Neural crest cell (in vitro differentiated cells): Measurements from ENCODE around the gene UBASH3B. TPM values are rescaled to one million over a fixed set of nuclear protein-coding genes. Genes with fewer than 3 reads are reported as not detected.

Source experiments
- DNase-seq: peaks from one replicate; pipeline ENCODE4 v3.0.0; 2021; ENCODE audit warnings: low read depth, mixed read lengths, low spot score
- H3K27ac Mint-ChIP-seq: one replicate; pipeline ENCODE4 v1.8.0; 2021; ENCODE audit warnings: mild to moderate bottlenecking, mixed read lengths; ENCODE audit not compliant: unreplicated experiment
- H3K27me3 Mint-ChIP-seq: 2 replicates; pipeline ENCODE4 v1.8.0; 2021; ENCODE audit warnings: low read depth, mild to moderate bottlenecking, mixed read lengths
- H3K36me3 Mint-ChIP-seq: 2 replicates; pipeline ENCODE4 v1.8.0; 2021; ENCODE audit warnings: low read depth, mild to moderate bottlenecking, mixed read lengths
- H3K4me1 Mint-ChIP-seq: 2 replicates; pipeline ENCODE4 v1.8.0; 2021; ENCODE audit warnings: mixed read lengths
- H3K4me3 Mint-ChIP-seq: one replicate; pipeline ENCODE4 v1.8.0; 2021; ENCODE audit warnings: mild to moderate bottlenecking, mixed read lengths
- H3K9me3 Mint-ChIP-seq: 2 replicates; pipeline ENCODE4 v1.8.0; 2021; ENCODE audit warnings: mixed read lengths
- CTCF ChIP-seq: fragments of 200-600 bp; sonication (generic); conservative IDR thresholded peaks from 2 replicates; pipeline ENCODE4 v1.5.0; 2021; ENCODE audit warnings: antibody characterized with exemption, mild to moderate bottlenecking
- total RNA-seq: library from RNA; stranded (reverse); gene quantifications from 2 replicates; pipeline ENCODE4 v1.2.1, GENCODE V29; 2021

UBASH3B gene
- total RNA-seq, 1 donor from 2014 or later, result 6.8 TPM

DNA sequence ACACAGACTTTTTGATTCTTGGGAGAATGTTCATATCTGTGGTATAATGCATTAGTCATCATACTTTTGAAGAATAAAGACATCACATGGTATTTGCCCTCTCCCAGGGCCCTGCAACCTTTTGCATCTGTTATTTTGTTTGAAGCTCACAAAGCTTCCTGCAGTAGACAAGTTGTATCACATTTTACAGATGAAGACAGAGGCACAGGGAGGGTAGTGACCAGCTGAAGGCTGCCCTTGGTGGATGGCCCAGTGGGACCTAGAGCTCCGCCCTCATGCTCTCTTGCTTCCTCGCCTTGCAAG, 66.4 kb downstream of the UBASH3B start:
- Mint-ChIP-seq H3K36me3 (no peaks in the 10 kb centered on the region), H3K27ac (no peak overlapping the region), H3K27me3 (no peaks in the 10 kb centered on the region), H3K4me3 (no peak overlapping the region), H3K9me3 (peaks cover 4% of the 10 kb centered on the region), H3K4me1 (peaks cover 36% of the 10 kb centered on the region)
- DNase-seq, result no peak
- no peak for TF ChIP-seq CTCF

GRCh38 chr11:122723106-122723505, 67.6 kb downstream of the UBASH3B start:
- TF ChIP-seq CTCF, result no peak
- no peaks in the 10 kb centered on the region for H3K27me3 Mint-ChIP-seq

DNA sequence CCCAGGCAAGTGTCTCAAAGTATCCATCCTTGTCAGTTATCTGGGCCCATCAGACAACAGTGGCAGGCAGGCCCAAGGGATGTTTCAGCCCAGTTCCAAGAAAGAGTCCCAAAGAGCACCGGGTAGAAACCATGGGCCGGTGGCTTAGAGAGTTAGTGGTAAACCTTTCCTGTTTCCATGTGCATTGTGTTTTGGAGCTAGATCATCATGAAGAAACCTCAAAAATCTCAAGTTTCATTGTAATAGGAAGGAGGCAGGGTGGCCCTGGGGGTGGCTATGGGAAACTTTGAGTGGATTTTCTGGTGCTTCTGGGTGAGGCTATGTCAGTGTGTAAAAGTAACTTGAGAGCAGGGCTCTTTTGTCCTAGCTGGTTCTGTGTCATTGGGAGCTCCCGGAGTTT, 68.1 kb downstream of the UBASH3B start:
- no peak for DNase-seq
- no peak overlapping the region for H3K27ac Mint-ChIP-seq
- peaks cover 4% of the 10 kb centered on the region for H3K9me3 Mint-ChIP-seq
- H3K36me3 Mint-ChIP-seq, result no peaks in the 10 kb centered on the region
- TF ChIP-seq CTCF, result no peak
- no peak overlapping the region for H3K4me3 Mint-ChIP-seq
- peaks cover 44% of the 10 kb centered on the region for H3K4me1 Mint-ChIP-seq
- H3K27me3 Mint-ChIP-seq, result no peaks in the 10 kb centered on the region

More at GRCh38 chr11:122723106-122723505, 67.6 kb downstream of the UBASH3B start:
- peaks cover 44% of the 10 kb centered on the region for H3K4me1 Mint-ChIP-seq
- no peak for DNase-seq
- H3K9me3 Mint-ChIP-seq, result peaks cover 4% of the 10 kb centered on the region
- H3K4me3 Mint-ChIP-seq, result no peak overlapping the region
- H3K27ac Mint-ChIP-seq, result no peak overlapping the region
- H3K36me3 Mint-ChIP-seq, result no peaks in the 10 kb centered on the region

DNA sequence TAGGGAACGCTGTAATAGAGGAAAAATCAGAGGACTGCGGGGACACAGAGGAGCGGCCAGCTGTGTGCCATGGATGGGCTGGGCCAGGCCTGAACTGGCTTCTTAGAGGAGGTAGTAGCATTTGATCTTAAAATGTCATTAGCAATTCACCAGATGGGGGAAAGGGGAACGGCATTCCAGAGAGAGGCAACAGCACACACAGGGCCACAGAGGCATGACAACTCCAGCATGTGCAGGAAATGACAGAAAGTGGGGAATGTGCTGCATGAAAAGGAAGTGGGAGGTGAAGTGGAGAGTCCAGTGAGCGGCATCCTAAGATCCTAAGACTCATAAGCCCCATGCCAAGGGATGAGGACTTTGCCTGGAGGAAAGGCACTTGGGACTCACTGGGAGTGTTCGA, 69.0 kb downstream of the UBASH3B start:
- TF ChIP-seq CTCF, result no peak
- Mint-ChIP-seq H3K36me3 (no peaks in the 10 kb centered on the region), H3K4me3 (no peak overlapping the region), H3K4me1 (peaks cover 44% of the 10 kb centered on the region), H3K27me3 (no peaks in the 10 kb centered on the region), H3K9me3 (peaks cover 4% of the 10 kb centered on the region), H3K27ac (peak overlapping the region; percentile 0)
- no peak for DNase-seq

- TF ChIP-seq CTCF, result no peak
- Mint-ChIP-seq H3K4me1 (peaks cover 37% of the 10 kb centered on the region), H3K27me3 (no peaks in the 10 kb centered on the region), H3K9me3 (no peaks in the 10 kb centered on the region), H3K36me3 (no peaks in the 10 kb centered on the region), H3K4me3 (no peak overlapping the region), H3K27ac (no peak overlapping the region)
- no peak for DNase-seq
These were observed 70.5 kb downstream of the UBASH3B start for GRCh38 chr11:122726028-122726427.
